HG03139 (cell line): Measurements from ENCODE around the gene CCAR1.
A peak's percentile ranks its signal among the peaks of the same experiment; 100 is the strongest.
"Not testable (repeated sequence)": the region's sequence is repeated elsewhere in the genome, so short reads cannot be mapped to it uniquely, and the experiment has no call there.

Source experiments
- ATAC-seq: cut with Tn5 transposase; IDR thresholded peaks from one replicate; pipeline ENCODE4 v1.9.1; 2021; ENCODE audit not compliant: unreplicated experiment

Gene CCAR1

DNA sequence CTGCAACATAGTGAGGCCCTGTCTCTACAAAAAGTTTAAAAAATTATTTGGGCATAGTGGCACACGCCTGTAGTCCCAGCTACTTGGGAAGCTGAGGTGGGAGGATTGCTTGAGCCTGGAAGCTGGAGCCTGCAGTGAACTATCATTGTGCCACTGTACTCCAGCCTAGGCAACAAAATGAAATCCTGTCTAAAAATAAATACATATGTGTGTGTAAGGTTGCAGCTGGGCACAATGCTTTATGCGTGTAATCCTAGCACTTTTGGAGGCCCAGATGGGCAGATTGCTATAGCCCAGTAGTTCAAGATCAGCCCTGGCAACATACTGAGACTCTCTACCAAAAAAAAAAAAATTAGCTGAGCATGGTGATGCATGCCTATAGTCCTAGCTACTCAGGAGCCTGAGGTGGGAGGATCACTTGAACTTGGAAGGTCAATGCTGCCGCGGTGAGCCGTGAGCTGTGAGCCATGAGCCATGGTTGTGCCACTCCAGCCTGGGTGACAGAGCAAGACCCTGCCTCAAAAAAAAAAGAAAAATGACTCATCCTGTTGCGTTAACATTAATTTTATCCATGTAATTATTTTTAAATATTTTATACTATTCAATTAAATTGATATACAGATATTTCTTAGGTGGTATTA lies 38.3 kb downstream of the CCAR1 start:
- ATAC-seq = no peak

DNA sequence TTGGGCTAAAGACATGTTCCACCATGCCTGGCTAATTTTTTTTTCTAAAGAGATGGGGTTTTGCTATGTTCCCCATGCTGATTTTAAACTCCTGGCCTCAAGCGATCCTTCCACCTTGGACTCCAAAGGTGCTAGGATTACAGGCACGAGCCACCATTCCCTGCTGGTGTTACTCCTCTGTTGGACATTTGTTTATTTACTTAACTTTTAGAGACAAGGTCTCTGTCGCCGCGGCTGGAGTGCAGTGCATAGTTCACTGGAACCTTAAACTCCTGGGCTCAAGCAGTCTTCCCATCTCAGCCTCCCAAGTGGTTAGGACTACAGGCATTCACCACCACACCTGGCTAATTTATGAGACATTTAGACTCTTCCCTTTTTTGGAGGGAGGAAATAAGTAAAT lies 38.9 kb downstream of the CCAR1 start:
- ATAC-seq = no peak

DNA sequence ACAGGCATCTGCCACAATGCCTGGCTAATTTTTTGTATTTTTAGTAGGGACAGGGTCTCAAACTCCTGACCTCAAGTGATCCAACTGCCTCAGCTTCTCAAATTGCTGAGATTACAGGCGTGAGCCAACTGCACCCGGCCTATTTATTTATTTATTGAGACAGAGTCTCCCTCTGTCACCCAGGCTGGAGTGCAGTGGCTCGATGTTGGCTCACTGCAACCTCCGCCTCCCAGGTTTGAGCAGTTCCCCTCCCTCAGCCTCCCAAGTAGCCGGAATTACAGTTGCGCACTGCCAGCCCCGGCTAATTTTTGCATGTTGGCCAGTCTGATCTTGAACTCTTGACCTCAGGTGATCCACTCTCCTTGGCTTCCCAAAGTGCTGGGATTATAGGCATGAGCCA lies 46.4 kb downstream of the CCAR1 start:
- not testable (repeated sequence) for ATAC-seq

DNA sequence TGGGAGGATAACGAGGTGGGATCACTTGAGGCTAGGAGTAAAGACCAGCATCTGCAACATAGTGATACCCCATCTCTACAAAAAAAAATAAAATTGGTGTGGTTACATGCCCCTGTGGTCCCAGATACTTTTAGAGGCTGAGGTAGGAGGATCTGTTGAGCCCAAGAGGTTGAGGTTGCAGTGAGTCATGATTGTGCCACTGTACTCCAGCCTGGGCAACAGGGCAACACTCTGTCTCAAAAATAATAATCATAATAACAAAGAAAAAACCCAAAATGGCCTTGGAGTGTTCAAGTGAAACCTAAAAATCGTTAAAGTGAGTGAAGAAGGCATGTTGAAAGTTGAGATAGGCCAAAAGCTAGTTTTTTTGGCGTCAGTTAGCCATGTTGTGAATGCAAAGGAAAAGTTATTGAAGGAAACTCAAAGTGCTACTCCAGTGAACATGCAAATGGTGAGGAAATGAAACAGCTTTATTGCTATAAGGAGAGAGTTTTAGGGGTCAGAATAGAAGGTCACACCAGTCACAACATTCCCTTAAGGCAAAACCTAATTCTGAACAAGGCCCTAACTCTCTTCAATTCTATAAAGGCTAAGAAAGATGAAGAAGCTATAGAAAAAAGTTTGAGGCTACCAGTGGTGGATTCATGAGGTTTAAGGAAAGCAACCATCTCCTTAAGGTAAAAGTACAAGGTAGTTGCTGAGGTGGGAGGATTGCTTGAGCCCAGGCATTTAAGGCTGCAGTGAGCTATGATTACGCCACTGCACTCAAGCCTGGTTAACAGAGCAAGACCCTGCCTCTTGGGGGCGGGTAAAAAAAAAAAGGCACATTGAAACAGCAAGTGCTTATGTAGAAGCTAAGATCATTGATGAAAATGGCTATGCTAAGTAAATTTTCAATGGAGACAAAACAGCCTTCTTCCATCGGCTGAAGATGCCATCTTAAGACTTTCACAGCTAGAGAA lies 60.9 kb downstream of the CCAR1 start:
- ATAC-seq = no peak

DNA sequence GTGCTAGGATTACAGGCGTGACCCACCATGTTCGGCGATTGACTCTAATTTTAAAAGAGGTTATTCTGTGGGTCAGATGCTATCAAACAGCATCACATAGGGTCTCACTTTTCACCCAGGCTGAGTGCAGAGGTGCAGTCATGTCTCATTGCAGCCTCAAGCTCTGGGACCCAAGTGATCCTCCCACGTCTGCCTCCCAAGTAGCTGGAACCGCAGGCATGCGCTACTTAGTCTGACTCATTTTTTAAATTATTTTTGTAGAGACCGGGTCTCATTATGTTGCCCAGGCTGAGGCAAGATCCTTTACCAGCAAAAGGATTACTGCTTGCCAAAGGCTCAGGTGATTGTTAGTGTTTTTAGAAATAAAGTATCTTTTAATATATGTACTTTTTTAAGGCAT lies 63.4 kb downstream of the CCAR1 start:
- no peak for ATAC-seq

DNA sequence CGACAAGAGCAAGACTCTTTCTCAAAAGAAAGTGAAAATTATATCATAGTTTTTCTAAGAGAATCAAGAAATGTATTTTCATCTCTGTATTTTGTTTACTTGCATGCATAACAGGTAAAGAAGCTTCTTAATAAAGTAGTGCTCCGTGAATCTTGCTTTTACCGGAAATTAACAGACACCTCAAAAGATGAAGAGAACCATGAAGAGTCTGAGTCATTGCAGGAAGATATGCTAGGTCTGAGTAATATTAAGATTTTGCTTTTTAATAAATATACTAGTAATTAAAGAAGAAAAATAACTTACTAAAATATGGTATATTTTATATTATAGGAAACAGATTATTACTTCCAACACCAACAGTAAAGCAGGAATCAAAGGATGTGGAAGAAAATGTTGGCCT lies 66.8 kb downstream of the CCAR1 start:
- no peak for ATAC-seq

DNA sequence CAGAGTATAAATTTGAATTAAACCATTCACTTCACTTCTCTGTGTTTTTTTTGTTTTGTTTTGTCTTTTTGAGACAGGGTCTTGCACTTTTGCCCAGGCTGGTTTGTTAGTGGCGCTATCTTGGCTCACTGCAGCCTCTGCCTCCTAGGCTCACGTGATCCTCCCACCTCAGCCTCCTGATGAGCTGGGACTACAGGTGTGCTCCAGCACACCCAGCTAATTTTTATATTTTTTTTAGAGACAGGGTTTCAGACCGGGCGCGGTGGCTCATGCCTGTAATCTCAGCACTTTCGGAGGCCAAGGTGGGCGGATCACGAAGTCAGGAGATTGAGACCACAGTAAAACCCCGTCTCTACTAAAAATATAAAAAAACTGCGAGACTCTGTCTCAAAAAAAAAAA lies 69.4 kb downstream of the CCAR1 start:
- ATAC-seq = no peak

DNA sequence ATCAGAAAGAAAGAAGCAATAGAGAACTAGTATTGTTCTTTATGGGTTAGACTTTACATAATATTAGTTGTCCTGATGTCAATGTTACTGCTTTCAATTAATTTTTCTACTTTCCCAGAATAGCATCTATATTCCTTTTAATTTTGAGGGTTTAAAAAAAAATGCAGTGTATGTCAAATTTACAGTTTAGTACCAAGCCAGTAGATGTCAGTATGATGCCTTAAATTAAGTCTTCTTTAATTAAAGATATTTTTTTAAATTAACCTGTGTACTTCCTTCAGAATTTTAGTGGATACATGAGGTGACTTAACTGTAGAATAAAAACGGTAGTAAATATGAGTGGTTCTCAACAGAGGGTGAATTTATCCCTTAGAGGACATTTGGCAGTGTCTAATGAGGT lies 71.1 kb downstream of the CCAR1 start:
- no peak for ATAC-seq

DNA sequence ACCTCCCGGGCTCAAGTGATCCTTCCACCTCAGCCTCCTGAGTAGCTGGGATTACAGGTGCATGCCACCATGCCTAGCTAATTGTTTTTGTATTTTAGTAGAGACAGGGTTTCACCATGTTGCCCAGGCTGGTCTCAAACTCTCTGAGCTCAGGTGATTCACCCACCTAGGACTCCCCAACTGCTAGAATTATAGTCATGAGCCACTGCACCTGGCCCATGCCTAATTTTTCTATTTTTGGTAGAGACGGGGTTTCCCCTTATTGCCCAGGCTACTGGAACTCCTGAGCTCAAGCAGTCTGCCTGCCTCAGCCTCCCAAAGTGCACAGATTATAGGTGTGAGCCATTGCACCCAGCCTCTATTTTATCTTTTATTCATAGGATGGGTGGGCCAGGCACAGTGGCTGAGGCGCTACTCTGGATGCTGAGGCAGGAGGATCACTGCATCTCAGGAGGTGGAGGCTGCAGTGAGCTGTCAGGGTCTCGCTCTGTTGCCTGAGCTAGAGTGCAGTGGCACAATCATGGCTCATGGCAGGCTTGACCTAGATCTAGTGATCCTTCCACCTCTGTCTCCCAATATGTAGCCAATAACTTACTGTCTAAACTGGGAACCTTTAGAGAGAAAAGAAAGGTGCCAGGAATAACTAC lies 75.0 kb downstream of the CCAR1 start:
- ATAC-seq = no peak

DNA sequence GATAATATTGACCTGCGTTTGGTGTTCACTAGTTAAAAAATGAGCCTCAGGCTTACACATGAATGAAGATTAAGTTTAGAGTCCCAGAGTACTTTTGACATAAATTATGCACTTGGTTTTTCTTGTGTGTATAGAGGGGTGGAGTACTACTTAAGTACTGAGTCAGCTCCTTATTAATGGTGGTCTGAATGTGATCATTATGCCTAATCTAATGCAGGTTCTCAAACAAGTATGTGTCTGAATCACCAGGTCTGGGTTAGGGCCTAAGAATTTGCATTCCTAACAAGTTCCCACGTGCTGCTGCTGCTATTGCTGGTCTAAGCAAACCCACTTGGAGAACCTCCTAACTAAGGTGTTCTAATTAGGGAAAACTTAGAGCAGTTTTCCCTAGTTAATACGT lies 75.6 kb downstream of the CCAR1 start:
- no peak for ATAC-seq

DNA sequence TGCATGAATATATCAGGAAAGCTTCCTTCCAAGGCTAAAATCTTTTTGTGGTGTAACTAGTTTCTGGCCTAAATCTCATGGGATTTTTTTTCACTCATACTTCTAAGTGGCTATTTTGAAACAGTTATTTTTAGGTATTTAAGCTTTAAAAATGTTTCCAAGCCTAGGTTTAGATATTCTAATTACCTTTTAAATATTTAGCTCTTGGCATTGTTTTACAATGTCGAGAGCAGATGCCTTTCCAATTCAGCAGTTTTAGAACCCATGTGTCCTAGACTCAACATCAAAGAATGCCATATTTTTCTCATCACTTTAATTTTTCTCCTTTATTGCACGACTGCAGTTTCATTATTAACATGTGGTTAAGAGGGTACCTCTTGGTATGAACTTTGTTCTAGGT lies 79.2 kb downstream of the CCAR1 start:
- no peak for ATAC-seq

DNA sequence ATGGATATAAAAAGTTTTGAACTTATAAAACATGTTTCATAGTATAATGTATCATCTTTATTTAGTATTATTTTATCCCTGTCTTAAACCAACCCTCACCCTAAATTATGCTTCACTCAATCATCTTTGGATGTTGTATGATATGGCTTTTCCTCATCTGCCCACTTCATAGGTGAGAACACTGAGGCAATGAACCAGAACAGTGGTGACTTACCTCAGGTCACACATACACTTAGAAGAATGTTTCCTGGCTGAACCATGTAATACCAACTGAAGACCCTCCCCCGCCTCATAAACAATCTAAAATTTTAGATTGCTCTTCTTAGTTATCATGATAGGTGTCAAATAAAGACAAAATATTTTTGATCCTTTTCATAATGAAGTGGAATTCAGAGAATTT lies 83.7 kb downstream of the CCAR1 start:
- no peak for ATAC-seq

DNA sequence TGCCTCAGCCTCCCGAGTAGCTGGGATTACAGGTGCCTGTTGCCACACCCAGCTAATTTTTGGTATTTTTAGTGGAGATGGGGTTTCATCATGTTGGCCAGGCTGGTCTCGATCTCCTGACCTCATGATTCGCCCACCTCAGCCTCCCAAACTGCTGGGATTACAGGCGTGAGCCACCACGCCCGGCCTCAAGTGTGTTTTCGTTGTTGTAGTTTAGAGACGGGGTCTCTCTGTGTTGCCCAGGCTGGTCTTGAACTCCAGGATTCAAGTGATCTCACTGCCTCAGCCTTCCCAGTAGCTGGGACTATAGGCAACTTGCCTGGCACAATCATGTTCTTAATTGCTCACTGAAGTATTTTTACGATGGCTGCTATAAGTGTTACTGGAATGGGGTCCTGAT lies 89.8 kb downstream of the CCAR1 start:
- ATAC-seq = not testable (repeated sequence)

DNA sequence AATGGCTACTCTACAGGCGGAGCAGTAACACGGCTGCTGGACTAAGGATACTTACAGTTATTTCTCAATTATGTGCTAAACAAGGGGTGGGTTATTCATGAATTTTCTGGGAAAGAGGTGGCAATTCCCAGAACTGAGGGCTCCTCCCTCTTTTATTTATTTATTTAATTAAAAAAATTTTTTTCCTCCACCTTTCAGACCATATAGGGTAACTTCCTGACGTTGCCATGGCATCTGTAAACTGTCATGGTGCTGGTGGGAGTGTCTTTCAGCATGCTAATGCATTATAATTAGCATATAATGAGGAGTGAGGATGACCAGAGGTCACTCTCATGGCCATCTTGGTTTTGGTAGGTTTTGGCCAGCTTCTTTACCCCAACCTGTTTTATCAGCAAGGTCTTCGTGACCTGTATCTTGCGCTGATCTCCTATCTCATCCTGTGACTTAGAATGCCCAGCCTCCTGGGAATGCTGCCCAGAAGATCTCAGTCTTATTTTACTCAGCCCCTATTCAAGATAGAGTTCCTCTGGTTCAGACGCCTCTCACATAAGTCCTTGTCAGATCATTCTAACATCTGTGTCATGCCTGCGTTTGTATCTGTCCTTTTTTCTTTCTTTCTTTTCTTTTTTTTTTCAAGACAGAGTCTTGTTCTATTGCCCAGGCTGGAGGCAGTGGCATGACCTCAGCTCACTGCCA lies 90.4 kb downstream of the CCAR1 start:
- no peak for ATAC-seq

DNA sequence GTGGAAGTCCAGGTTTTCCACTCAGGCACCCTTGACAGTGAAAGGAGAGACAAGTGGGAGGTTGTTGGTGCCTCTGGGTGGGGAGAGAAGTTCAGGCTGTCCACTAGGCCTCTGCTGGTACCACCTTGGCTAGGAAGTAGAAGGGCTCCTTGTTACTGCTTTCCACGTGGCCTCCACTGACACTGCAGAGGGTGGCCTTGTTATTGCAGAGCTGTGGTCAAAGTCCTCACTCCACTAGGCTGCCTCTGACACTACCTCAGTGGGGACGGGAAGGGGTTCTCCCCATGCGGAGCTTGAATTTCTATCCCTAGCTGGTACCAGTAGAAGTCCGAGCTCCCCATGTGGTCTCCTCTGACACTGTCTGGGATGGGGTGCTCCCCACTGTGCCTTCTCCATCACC lies 91.4 kb downstream of the CCAR1 start:
- ATAC-seq = no peak

DNA sequence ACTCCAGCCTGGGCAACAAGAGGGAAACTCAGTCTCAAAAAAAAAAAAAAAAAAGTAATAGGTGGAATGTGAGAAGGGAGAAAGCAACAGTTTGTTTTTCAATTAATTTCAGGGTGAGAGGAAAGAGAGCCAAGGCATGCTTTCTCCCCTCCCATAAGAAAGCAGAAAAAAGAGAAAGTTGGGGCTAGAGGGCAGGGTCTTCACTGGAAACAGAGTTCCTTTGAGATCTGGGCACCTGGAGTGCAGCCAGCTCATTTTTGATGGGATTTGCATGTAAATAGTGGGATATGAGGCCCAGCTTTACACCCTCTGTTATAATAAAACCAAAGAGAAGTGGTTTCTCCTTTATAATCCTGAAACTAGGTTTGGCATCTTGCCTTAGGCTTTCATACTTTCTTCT lies 92.5 kb downstream of the CCAR1 start:
- ATAC-seq = no peak

DNA sequence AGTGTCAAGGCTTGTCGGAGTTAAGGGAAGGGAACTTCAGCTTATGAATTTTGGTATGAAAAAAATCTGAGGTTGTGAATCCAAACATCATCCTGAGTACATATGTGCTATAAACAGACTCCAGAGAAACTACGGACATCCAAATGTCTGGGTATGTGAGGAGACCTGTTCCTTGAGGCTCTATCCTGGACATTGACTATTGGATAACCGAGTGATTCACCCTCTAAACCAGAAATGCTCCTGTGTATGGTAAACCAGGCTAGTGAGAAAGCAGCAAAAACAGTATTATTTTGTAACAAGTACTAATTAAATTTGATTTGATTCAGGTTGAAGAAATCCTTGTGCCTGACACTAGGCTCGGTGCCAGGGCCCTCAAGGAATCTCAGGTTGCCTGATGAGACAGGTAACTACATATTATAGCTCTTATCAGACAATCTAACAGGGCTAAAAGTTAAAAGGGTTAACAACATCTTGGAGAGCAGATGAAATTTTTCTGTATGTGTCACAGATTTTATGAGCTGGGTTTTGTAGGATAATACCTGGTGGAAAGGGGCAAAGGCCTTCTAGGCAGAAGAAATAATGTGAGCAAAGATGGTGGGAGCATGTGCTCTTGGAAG lies 95.9 kb downstream of the CCAR1 start:
- ATAC-seq = no peak

DNA sequence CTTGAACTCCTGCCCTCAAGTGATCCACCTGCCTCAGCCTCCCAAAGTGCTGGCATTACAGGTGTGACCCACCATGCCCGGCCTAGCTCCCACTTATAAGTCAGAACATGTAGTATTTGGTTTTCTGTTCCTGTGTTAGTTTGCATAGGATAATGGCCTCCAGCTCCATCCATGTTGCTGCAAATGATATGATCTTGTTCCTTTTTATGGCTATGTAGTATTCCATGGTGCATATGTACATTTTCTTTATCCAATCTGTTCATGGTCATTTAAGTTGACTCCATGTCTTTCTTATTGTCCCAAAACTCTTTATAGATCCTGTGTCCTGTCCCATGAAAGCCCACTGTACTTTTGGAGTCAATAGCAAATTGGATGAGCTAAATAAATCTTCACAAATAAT lies 99.3 kb downstream of the CCAR1 start:
- ATAC-seq = not testable (repeated sequence)

DNA sequence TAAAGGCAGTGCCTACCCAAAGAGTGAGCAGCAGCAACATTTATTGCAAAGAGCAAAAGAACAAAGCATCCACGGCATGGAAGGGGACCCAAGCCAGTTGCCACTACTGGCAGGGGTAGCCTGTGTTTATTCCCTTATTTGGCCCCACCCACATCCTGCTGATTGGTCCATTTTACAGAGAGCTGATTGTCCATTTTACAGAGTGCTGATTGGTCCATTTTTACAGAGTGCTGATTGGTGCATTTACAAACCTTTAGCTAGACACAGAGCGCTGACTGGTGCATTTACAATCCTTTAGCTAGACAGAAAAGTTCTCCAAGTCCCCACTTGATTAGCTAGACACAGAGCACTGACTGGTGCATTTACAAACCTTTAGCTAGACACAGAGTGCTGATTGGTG lies 101.6 kb downstream of the CCAR1 start:
- ATAC-seq = not testable (repeated sequence)

DNA sequence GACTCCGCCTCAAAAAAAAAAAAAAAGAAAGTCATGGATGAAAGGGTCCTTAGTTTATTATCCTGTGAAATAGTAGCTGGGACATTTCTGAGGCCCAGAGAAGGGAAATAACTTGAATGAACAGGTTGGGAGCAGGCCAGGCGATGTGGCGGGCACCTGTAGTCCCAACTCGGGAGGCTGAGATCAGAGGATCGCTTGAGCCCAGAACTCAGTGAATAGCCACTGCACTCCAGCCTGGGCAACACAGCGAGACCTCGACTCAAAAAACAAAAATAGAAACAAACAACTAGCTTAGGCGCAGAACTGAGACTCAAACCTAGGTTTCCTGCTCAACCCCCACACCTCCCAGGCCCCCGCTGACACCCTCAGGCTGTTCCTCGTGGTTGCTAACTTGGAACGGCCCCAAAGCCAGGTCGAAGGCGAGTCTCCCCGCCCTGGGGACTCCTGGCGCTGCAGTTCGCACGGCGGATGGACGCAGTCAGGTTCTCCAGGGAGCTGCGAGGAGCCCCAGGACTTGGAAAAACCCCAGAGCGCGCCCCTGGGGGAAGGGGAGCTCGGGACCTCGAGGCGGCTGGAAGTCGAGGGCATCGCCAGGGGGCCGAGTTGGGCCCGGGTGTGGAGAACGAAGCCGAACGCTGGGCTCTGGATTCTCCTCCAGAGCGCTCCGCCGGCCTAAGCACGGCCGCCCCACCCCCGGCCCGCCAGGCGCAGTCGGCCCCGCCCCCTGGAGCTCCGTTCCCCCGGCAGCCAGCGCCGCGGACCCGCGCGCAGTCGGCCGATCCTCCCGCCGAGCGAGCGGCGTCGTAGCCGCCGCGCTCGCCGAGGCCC lies 105.9 kb downstream of the CCAR1 start, which contains the start of gene STOX1:
TSS of gene STOX1 (plus strand) at position 768 of the 828 bp plus-strand sequence. CDS start 93 bp downstream, outside the sequence.
- ATAC-seq = peak; percentile 55
